ENCODE measurements around the gene KCNQ5.

- TF ChIP-seq SCRT1 (tag by site-specific recombination; IDR thresholded peaks at IDR 0.05; ENCODE audit: borderline replicate concordance), result no peak
- TF ChIP-seq ZNF175 (tag by site-specific recombination; IDR thresholded peaks at IDR 0.05), result no peak
- no peak for TF ChIP-seq YY1 (tag by site-specific recombination; IDR thresholded peaks at IDR 0.05)
- no peak for TF ChIP-seq SP2 (tag by site-specific recombination; IDR thresholded peaks at IDR 0.05)
- TF ChIP-seq GLIS1 (tag by site-specific recombination; IDR thresholded peaks at IDR 0.05), result no peak
- no peak for TF ChIP-seq ZNF610 (tag by site-specific recombination; IDR thresholded peaks at IDR 0.05; ENCODE audit: borderline replicate concordance)
Observed at GRCh38 chr6:73169633-73170032, 547.8 kb downstream of the KCNQ5 start.

Data from HEK293 (cell line).